HG03135 (cell line): ENCODE measurements around the gene ZNF436.
"Not testable (repeated sequence)": the region's sequence is repeated elsewhere in the genome, so short reads cannot be mapped to it uniquely, and the experiment has no call there.

Source experiments
- ATAC-seq: cut with Tn5 transposase; IDR thresholded peaks from one replicate; pipeline ENCODE4 v1.9.1; 2021; ENCODE audit warnings: mild to moderate bottlenecking, moderate library complexity; ENCODE audit not compliant: unreplicated experiment

Gene ZNF436

DNA sequence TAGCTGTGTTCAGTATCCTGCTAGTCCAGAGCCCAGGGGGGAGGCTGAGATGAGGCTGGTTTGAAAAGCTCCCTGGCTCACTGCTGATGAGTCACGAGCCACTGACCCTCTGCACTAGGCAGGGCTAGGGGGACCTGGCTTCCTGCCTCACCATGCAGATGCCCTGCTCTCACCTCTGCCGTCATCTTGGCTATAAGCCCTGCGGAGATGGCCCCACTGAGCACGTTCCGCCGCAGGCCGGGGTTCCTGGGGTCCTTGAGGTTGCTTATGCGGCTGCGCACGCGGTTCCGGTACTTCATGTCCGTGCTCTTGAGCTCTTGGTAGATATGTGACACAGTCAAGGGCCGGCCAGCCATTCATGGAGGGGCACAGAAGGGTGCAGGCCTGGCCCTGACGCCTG lies 24.1 kb upstream of the ZNF436 start:
- no peak for ATAC-seq

- ATAC-seq: no peak
Measured at GRCh38 chr1:23392125-23392855, 22.7 kb upstream of the ZNF436 start.

GRCh38 chr1:23389837-23390321 lies 20.2 kb upstream of the ZNF436 start:
- no peak for ATAC-seq

GRCh38 chr1:23387494-23387893 lies 17.9 kb upstream of the ZNF436 start:
- ATAC-seq: no peak

GRCh38 chr1:23385119-23385621 lies 15.5 kb upstream of the ZNF436 start:
- no peak for ATAC-seq

- no peak for ATAC-seq
Measured at GRCh38 chr1:23384312-23385058, 14.8 kb upstream of the ZNF436 start.

DNA sequence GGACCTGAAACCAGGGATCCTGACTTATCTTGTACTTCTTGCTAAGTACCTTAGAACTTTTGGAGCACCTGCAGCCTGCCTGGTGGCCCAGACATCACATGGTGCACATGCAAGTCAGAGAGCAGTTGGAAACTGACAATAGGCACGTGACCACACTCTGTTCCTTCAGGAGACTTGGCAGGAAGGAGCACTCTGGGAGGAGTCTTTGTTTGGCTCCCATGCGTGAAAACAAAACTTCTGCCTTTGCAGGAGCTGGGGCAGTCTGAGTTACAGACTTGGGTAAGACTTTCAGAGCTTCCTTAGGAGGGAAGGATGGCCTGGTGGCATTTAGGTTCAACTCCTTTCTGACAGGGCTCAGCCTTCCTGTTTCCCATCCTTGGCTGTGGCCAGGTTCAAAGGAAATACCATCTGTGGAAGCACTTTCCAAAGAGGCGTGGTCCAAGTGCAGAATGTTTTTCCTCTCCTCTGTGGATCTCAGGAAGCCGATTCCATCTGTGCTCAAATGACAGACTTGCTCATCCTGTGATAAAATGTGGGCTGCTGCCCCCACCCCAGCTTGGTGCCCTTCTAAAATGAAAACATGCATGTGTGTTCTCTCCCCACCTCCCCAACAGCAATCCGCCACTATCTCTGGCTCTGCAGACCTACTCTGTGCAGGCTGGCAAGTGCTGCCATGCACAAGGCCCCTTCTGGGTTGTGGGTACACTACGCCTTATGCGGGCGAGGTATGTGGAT lies 14.1 kb upstream of the ZNF436 start:
- no peak for ATAC-seq

DNA sequence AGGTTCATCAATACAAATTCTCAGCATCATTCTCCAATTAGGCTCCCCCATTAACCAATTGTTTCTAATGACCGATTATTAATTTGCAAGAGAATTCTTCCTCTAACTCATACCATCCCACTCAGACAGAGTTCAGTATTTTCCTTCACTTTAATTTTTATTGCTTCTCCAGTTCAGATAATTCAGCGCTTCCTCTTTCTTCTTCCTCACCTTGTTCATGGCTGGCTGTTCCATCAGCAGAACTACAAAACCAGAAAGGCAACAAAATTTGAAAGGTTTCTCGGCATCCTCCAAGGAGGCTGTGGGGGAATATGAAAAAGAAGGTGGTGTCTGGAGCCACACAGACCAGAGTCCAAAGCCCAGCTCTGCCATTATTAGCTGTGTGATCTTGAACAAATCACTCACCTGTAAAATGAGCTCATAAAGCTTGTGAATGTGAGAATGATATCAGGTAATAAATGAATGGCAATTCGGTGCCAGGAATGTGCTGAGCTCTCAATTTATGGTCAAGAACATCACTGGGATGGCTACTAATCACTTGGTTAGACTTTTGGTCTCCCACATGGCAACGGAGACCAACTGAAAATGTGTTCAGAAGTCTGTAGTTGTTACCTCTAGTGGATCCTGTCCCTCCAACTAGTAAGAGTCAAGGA lies 11.7 kb upstream of the ZNF436 start:
- ATAC-seq: no peak

- no peak for ATAC-seq
Measured at GRCh38 chr1:23380719-23381118, 11.1 kb upstream of the ZNF436 start.

DNA sequence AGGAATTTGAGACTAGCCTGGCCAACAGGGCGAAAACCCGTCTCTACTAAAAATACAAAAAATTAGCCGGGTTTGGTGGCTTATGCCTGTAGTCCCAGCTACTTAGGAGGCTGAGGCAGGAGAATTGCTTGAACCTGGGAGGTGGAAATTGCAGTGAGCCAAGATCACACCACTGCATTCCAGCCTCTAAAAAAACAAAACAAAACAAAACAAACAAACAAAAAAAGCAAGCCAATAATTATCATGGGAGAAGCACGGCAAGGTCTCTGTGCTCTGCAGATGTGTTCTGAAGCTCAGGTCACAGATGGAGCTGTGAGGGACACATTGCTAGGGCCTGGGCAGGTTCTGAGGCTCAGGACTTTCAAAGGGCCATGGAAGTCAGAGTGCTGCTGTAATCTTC lies 10.6 kb upstream of the ZNF436 start:
- ATAC-seq: not testable (repeated sequence)

DNA sequence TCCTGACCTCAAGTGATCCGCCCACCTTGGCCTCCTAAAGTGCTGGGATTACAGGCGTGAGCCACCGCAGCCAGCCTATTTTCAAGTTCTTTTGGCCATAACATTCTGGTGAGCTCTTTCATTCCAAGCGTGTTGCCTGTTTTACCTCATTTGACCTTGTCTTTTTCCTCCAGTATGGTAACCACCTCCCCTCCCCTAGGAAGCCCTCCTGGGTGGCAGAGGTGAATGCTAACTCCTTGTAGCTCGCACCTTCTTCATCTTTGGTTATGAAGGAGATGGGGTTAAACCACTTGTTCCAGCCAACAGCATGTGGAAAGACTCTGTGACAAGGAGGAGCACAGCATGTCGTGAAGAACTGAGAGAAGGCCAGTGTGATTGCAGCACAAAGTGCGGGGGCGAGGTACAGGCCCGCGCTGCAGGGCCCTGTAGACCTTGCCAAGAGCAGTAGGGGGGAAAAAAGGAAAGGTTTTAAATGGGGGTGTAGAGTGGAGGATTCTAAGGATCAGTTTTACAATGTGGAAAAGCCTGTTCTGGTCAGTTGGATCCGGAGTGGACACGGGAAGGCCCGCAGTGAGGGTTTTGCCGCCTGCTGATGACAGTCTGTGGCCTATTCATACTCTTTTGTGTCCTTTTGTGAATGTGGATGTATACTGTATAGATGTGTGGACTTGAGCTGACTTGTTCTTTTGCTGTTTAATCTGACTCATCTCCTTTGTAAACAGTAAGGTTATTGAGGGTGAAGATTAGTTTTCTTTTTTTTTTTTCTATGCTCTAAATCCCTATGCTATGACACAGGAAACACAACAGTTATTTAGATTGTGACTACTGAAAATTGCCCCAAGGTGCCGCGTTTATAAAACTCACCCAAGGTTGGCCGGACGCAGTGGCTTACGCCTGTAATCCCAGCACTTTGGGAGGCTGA lies 7.5 kb upstream of the ZNF436 start:
- no peak for ATAC-seq

DNA sequence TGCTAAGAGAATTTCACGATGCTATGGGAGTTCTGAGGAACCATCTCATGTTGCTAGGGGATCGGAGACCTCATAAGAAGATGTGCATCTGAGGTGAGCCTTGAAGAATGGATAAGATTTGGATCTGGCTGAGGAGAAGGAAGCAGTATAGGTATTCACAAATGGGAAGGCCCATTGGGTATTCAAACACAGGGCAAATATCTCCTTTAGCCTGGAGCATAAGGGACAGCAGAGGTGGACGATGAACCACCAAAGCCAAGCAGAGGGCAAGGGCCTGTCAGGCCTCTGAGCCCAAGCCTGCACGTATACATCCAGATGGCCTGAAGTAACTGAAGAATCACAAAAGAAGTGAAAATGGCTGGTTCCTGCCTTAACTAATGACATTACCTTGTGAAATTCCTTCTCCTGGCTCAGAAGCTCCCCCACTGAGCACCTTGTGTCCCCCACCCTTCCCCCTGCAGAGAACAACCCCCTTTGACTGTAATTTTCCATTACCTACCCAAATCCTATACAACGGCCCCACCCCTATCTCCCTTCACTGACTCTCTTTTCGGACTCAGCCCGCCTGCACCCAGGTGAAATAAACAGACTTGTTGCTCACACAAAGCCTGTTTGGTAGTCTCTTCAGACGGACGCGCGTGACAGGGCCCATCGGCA lies 4.6 kb upstream of the ZNF436 start:
- ATAC-seq: not testable (repeated sequence)

GRCh38 chr1:23371987-23372880 lies 2.6 kb upstream of the ZNF436 start:
- no peak for ATAC-seq

DNA sequence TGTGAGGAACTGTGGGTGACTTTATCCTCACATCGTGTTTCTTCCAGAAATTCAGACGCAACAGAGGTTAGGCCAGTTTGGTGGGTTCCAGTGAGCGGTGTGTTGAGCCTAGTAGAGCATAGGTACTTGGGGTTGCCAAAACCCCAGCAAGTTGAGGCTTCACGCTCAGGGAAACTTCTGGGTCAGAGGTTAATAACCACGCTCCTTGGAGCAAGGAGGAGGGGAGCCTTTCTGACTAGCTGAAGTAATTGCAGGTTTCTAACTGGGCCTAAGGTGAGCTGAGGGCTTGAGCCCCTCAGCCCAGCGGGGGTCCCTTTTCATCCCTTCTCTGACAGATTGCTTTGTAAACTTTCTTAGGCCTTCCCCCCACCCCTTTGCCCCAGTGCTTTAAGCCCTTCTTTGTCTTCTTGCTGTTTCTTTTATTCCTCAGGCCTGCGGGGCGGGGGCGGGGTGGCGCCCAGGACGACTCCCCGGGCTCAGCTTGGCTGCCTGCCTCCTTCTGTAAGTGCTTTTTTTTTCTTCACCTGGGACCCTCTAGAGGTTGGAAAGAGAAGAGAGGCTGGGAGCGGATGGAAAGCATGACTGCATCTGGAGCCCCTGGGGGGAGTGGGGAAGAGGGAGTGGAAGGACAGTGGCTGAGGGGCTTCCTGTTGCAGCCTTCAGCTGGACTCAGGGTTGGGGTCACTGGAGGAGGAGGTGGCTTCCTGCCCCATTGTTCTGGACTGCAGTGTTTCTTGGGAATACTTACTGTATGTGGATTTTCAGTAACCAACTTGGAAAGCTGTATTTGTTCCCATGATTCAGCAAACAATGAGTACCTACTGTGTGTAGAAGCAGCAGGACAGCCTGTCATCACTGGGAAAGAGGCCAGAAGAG lies 1.3 kb upstream of the ZNF436 start:
- ATAC-seq: no peak

GRCh38 chr1:23370330-23370708 lies 683 bp upstream of the ZNF436 start:
- ATAC-seq: no peak

DNA sequence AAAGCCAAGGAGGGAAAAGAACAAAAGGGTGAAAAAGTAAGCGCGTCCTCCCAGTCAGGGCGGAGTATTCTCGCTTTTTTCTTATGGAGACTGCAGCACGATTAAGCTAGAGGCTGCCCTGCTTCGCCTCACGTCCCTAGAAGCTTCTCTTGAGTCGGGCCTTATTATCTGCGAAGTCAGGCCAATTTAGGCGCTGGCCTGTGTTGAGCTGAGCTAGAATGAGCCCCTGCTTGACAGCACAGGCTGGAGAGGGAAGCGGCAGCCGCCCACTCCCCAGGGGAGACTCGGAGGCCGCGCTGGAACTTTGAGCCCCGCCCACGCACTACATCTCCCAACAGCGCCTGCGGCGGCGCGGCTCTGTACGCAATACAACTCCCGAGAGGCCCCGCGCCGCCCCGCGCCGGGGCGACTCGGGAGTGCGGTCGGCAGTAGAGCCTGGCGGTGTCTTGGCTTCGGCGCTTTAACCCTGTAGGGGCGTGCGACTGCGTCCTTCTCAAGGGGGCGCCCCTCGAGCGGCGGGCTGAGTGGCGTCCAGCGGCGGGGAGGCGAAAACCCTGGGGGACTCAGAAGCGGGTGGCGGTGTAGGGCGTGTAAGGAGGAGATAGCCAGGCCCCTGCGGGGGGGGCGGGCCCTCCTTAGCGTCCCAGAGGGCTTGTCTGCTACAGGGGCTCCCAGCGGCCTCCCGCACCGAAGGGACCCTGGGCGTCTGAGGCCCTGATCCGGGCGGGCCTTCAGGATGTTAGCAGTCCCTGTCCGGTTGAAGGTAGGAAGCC lies 888 bp downstream of the ZNF436 start:
- peak; percentile 64 for ATAC-seq
